UCSD-AML1 (cell line): ENCODE data around the gene DCTD.

ENCODE experiments used
- DNase-seq: peaks from one replicate; lab custom pipeline; 2025; ENCODE audit not compliant: unreplicated experiment; lab: John Stamatoyannopoulos, UW

Gene DCTD

DNA sequence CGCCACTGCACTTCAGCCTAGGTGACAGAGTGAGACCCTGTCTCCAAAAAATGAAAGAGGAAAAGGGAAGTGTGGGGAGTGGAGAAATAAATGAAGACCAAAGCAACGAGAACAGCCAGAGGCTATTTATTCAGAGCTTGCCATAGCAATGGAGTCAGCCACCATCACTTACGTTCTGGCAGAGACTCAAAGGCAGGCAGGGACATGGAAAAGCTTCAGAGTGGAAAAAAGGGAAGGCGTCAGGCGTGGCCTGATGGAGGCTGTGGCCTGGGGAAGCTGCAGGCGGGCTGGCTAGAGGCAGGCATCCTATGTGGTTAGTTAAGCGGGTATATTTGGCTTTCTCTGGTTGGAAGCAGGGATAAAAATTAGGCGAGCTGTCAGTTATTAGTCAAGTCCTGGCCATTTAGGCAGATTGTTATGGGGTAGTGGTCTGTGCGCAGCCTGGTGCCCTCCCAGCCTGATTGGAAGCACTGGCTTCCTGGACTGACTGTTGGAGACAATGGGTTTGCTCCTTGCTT lies 73.3 kb downstream of the DCTD start:
- DNase-seq = peak; percentile 19

DNA sequence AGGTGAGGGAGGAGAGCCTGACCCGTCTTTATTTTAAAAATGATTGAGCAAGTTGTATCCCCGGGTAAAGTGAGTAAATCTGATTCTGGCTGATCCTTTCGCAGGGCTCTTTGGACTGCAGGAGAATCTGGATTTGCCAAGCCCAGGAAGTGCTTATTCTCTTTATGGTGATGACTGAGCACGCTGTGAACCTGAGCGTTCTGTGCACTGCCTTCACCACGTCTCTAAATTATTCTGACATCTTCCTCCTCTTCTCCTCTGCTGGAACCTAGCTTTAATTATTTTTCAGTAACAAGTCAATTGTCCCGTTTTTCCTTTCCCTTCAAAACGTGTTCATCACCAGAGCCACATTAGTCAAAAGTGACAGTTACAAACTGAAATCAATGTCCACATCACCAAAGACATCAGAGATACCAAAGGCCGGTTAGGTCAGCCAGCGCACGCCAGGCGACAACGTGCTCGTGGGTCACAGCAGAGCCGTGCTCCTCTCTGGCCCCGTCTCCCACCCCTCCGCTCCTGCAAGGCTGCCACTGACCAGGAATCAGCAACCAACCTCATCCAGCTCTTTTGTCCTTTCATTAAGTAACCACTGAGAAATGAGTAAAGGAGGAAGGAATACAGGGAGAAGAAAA lies 74.3 kb downstream of the DCTD start:
- no peak for DNase-seq

DNA sequence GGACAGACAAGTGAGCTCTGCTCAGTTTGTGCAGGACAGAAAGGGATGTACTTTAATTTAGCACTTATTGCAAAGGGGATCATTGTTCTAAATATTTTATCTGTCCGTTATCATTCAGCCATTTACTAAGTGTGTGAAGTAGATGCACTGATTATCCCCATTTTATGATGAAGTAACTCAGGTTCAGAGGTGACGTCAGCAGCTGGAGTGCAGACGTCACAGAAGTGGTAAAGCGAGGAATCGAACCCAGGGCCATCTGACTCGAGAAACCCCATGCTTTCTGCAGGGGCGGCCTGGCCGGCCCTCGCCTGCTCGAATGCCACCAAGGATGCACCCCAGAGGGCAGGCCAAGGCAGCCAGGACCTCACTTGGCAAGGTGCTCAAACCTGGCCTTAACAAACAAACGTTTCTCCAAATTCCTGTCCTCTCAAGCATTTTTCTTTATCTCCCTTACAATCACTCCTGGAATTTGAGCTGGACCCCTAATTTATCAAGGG lies 75.0 kb downstream of the DCTD start:
- DNase-seq = no peak

DNA sequence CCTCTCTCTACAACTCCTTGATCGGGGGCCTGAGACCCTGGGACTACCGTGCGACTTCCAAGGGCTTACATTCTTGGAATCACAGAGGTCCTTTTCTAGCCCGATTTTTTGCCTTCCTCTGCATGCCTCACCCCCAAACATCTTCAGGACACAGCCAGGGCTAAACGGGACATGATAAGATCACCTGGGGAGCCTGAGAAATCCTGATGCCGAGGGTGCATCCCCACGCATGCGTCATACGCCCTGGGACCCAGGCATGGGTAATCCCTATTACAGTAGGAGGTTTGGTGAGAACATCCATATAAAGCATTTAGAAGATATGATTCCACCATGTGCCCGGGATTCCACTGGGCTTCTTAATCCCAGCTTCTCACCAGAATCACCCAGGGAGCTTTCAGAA lies 77.1 kb downstream of the DCTD start:
- no peak for DNase-seq
